IPS-15b (cell line): ENCODE results near the gene PMEPA1.

Experiments
- H3K27me3 ChIP-seq: one replicate; pipeline ENCODE4 v1.6.1; 2013; ENCODE audit warnings: low read length; ENCODE audit not compliant: control insufficient read depth, insufficient read depth
- H3K36me3 ChIP-seq: one replicate; pipeline ENCODE4 v1.6.1; 2013; ENCODE audit warnings: low read length; ENCODE audit not compliant: control insufficient read depth, insufficient read depth
- H3K4me1 ChIP-seq: one replicate; pipeline ENCODE4 v1.6.1; 2013; ENCODE audit warnings: mild to moderate bottlenecking, low read length; ENCODE audit not compliant: control insufficient read depth, insufficient read depth
- H3K4me3 ChIP-seq: one replicate; pipeline ENCODE4 v1.5.1; 2013; ENCODE audit warnings: low read depth, low read length
- H3K9ac ChIP-seq: one replicate; pipeline ENCODE4 v1.6.1; 2013; ENCODE audit warnings: low read depth, mild to moderate bottlenecking, low read length
- H3K9me3 ChIP-seq: one replicate; pipeline ENCODE4 v1.6.1; 2013; ENCODE audit warnings: mild to moderate bottlenecking, low read length; ENCODE audit not compliant: control insufficient read depth, insufficient read depth

Gene PMEPA1

DNA sequence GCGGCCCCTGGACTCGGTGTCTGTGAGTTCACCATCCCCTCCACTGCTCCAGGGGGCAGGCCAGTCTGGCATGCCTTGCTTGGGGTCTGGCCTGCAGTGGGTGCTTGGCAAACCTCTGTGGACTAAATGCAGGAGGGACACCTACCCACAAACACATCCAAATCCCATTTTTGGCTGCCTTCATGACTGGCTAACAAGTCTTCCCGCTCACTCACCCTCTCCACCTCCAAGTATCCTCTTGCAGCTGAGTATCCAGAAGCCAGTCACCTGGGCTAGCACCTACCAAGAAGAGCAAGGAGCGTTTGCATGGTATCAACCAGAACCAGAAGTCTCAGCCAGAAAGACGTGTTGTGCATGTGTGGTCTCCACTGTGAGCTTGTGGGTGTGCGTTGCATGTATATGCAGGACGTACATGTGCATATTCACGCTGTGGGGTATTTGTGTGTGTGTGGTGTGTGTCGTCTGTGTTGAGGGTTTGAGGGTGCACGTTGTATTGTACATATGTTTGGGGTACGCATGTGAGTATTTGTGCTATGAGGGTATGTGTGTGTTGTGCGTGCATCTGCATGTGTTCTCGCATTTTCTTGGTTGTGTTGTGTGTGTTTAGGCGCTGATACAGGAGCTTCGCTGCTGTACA lies 5.6 kb upstream of the PMEPA1 start:
- no peak overlapping the region for H3K4me3 ChIP-seq
- no peaks in the 10 kb centered on the region for H3K36me3 ChIP-seq
- peaks cover 7% of the 10 kb centered on the region for H3K4me1 ChIP-seq
- H3K9me3 ChIP-seq = no peaks in the 10 kb centered on the region
- no peak overlapping the region for H3K9ac ChIP-seq
- H3K27me3 ChIP-seq = peaks cover 8% of the 10 kb centered on the region

- H3K27me3 ChIP-seq = peaks cover 8% of the 10 kb centered on the region
- H3K4me1 ChIP-seq = peaks cover 7% of the 10 kb centered on the region
- no peaks in the 10 kb centered on the region for H3K9me3 ChIP-seq
- H3K9ac ChIP-seq = no peak overlapping the region
- H3K4me3 ChIP-seq = no peak overlapping the region
- H3K36me3 ChIP-seq = no peaks in the 10 kb centered on the region
These were observed 4.8 kb upstream of the PMEPA1 start for GRCh38 chr20:57714409-57715267.

- Histone ChIP-seq H3K4me1 (peaks cover 7% of the 10 kb centered on the region), H3K9me3 (no peaks in the 10 kb centered on the region), H3K36me3 (no peaks in the 10 kb centered on the region), H3K9ac (no peak overlapping the region), H3K4me3 (no peak overlapping the region), H3K27me3 (peaks cover 5% of the 10 kb centered on the region)
These were observed 4.1 kb upstream of the PMEPA1 start for GRCh38 chr20:57713951-57714350.

- Histone ChIP-seq H3K4me3 (no peak overlapping the region), H3K9me3 (no peaks in the 10 kb centered on the region), H3K9ac (no peak overlapping the region), H3K27me3 (peaks cover 7% of the 10 kb centered on the region), H3K4me1 (peaks cover 7% of the 10 kb centered on the region), H3K36me3 (no peaks in the 10 kb centered on the region)
These were observed 3.7 kb upstream of the PMEPA1 start for GRCh38 chr20:57713505-57713903.

- Histone ChIP-seq H3K9ac (no peak overlapping the region), H3K4me3 (no peak overlapping the region), H3K36me3 (no peaks in the 10 kb centered on the region), H3K27me3 (peaks cover 10% of the 10 kb centered on the region), H3K9me3 (no peaks in the 10 kb centered on the region), H3K4me1 (peaks cover 10% of the 10 kb centered on the region)
These were observed 3.2 kb upstream of the PMEPA1 start for GRCh38 chr20:57712851-57713504.

DNA sequence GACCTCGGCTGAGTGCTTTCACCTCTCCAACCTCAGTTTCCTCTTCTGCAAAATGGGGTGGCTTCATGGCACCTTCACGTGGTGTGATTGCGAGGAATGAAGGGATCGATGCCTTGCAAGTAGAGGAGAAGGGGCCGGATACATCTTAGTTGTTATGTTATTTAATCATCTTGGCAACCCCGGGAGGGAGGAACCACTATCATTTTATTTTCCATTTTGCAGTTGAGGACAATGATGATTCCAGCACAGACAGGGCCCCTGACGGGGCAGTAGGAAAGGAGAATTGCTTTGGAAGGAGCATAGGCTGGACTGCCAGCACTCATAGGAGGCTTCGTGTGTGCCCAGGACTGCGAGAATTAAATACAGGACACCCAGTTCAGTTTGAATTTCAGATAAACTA lies 2.5 kb upstream of the PMEPA1 start:
- Histone ChIP-seq H3K4me1 (peaks cover 12% of the 10 kb centered on the region), H3K9ac (no peak overlapping the region), H3K4me3 (no peak overlapping the region), H3K36me3 (no peaks in the 10 kb centered on the region), H3K9me3 (no peaks in the 10 kb centered on the region), H3K27me3 (peaks cover 7% of the 10 kb centered on the region)

DNA sequence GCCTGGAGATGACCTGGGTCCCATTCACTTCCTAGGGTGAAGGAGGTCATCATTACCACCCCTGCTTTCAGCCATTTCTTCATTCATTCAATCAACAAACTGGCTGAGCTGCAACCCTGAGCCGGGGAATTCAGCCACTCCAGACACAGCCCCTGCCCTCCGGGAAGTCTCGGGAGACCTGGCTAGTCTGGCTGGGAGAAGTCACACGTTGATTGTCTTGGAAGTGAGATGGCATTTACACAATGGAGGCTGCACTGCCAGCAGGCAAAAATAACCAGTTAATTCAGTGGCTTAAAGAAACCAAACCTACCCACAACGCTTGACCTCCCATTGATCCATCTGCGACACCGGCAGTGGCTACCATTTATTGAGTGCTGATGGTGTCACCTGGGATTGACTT lies 2.0 kb upstream of the PMEPA1 start:
- Histone ChIP-seq H3K4me3 (no peak overlapping the region), H3K9ac (no peak overlapping the region), H3K27me3 (peaks cover 7% of the 10 kb centered on the region), H3K4me1 (peaks cover 13% of the 10 kb centered on the region), H3K36me3 (no peaks in the 10 kb centered on the region), H3K9me3 (no peaks in the 10 kb centered on the region)

- H3K4me3 ChIP-seq = no peak overlapping the region
- peaks cover 14% of the 10 kb centered on the region for H3K4me1 ChIP-seq
- no peaks in the 10 kb centered on the region for H3K36me3 ChIP-seq
- H3K9me3 ChIP-seq = no peaks in the 10 kb centered on the region
- H3K9ac ChIP-seq = no peak overlapping the region
- peaks cover 7% of the 10 kb centered on the region for H3K27me3 ChIP-seq
These were observed 1.5 kb upstream of the PMEPA1 start for GRCh38 chr20:57711311-57711712.

- Histone ChIP-seq H3K36me3 (no peaks in the 10 kb centered on the region), H3K4me1 (peaks cover 14% of the 10 kb centered on the region), H3K27me3 (peaks cover 7% of the 10 kb centered on the region), H3K9me3 (no peaks in the 10 kb centered on the region), H3K4me3 (peak overlapping the region; percentile 66), H3K9ac (no peak overlapping the region)
These were observed 1.0 kb upstream of the PMEPA1 start for GRCh38 chr20:57710841-57711240.

DNA sequence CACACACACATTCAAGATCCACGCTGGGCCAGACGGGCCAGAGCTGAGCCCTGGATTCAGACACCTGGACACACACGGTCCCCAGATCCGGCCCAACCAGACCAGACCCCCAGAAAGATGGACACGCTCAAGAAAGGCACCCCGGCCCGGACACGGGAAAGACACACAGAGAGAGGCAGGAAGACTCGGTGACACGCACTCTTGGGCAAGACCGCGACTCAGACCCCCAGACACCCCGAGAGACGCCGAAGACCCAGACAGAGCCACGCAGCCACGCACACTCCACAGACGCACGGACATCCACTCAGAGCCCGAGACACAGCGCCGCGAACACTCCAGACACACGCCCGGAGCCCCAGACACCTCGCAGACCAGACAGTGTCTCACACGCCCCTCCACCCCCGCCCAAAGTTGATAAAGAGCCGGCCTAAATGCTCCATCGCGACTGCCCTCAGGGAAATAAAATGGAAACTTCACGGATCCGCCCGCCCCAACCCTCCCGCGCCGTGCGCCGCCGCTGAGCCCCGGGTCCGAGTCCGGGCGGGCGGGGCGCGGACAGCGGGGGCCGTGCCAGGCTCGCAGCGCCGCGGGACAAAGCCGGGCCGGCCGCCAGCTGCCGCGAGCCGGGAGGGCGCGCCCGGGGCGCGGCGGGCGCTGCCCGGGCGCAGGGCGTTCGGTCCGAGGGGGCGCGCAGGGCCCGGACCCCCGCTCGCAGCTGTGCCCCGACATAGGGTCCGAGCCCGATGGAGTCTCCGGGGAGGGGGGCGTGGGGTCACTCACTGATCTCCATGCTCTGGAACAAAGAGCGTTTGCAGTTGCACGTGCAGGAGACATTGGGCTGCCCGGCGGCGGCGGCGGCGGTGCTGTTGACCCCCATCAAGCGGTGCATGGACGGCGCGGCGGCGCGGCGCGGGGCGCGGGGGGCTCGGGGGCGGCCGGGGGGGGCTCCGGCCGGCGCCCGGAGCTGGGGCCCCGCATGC lies 831 bp downstream of the PMEPA1 start:
- Histone ChIP-seq H3K27me3 (peaks cover 7% of the 10 kb centered on the region), H3K9me3 (no peaks in the 10 kb centered on the region), H3K36me3 (no peaks in the 10 kb centered on the region), H3K9ac (peak overlapping the region; percentile 54), H3K4me1 (peaks cover 14% of the 10 kb centered on the region), H3K4me3 (peak overlapping the region; percentile 75)
